Iris pigment epithelial cell (primary cell): Measurements from ENCODE around the gene FAM13A.
"Not testable (repeated sequence)": the region's sequence is repeated elsewhere in the genome, so short reads cannot be mapped to it uniquely, and the experiment has no call there.

Source experiments
- DNase-seq: peaks from one replicate; pipeline ENCODE4 v3.0.0-alpha.2; 2011; ENCODE audit warnings: low read depth

The FAM13A gene

DNA sequence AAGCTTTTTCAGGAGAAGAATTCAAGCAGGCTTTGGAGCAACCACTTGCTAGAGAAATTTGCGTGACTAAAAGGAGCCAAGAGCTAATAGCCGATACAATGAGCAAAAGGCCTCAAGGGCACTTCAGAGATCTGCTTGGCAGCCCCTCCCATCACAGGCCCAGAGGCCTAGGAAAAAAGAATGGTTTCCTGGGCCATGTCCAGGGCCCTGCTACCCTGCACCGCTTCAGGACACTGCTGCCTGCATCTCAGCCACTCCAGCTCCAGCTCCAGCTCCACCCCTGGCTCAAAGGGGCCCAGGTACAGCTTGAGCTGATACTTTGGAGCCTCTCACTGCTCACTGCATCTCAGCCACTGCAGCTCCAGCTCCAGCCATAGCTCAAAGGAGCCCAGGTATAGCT, 98.9 kb downstream of the FAM13A start:
- DNase-seq, result no peak

DNA sequence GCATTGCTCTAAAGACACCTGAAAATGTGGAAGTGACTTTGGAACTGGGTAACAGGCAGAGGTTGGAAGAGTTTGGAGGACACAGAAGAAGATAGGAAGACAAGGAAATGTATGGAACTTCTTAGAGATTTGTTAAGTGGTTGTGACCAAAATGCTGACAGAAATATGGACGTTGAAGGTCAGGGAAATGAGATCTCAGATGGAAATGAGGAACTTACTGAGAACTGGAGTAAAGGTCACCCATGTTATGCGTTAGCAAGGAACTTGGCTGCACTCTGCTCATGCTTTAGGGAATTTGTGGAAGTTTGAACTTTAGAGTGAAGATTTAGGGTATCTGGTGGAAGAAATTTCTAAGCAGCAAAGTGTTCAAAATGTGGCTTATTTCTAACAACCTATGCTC, 99.4 kb downstream of the FAM13A start:
- DNase-seq, result no peak

DNA sequence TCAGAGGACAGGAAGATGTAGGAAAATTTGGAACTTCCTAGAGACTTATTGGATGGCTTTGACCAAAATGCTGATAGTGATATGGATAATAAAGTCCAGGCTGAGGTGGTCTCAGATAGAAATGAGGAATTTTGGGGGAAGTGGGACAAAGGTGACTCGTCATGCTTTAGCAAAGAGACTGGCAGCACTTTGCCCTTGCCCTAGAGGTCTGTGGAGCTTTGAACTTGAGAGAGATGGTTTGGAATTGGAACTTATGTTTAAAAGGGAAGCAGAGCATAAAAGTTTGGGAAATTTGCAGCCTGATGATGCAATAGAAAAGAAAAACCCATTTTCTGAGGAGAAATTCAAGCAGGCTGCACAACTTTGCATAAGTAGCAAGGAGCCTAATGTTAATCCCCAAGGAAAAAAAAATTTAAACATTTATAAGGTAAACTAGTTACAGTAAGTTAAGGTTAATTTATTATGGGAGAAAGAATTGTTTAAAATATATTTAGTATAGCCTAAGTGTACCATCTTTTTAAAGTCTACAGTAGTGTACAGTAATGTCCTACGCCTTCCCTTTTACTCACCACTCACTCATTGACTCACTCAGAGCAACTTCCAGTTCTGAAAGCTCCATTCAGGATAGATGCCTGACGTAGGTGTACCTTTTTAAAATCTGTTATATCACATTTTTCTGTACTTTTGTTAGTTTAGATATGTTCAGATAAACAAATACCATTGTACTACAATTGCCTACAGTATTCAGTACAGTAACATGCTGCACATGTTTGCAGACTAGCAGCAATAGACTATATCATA, 101.2 kb downstream of the FAM13A start:
- DNase-seq, result no peak

DNA sequence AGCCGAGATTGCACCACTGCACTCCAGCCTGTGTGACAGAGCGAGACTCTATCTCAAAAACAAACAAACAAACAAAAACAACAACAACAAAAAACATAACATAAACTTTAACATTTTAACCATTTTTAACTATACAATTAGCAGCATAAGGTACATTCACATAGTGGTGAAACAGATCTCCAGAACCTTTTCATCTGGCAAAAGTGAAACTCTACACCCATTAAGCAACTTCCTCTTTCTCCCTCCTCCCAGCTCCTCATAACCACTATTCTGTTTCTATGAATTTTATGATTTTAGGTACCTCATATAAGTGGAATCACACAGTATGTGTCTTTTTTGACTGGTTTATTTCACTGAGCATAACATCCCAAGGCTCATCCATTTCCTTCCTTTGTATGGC, 103.6 kb downstream of the FAM13A start:
- peak; percentile 70 for DNase-seq

DNA sequence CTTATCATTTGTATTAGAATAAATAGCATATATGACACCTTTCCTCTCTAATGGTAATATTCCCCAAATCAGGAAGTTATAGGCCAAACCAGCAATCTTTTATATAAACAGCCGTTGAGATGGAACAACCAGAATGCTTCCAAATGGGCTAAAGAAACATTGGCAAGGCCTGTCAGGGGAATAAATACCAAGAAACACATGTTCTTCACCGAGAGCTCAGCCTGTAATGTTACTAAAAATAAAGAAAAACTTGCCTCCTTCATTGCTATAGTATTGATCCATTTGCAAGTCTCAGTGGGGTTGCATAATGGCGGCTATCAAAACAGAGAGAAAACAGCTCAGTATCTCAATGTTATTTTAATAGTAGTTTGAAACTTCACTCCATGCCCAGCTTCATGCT, 104.9 kb downstream of the FAM13A start:
- no peak for DNase-seq

DNA sequence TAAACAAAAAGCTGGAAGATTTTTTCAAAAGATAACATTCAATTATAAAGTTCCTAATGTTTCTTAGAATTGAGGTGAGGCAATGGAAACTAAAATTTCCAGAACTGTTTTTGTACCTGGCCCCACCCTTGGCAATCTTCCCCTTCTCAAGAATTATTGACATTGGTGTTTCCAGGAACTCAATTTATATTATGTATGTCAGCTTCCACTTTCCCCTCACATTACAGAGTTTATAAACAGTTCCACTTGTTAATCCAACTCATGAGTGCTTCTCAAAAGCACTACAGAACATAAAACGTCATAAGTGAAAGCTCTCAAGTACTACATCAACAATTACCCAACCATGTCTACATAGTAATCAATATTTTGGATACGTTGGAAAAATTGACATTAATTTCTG, 107.4 kb downstream of the FAM13A start:
- DNase-seq, result no peak

DNA sequence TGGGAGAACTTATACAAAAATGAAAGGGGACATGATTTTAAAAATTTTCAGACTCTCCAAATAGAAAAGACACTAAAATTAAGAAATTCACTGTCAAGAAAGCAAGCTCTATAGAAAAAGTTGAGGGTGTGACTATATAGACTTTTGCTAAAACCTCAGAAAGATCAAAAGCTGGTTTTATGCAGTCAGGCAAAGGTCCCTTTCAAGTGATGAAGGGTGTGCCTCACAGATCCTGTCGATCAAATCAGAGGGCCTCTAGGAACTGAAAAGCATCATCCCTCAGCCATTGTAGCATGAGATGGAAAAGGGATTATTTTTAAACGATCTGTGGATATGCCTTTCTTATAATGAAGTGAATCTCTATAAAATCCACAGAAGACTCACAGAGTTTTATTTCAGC, 116.5 kb downstream of the FAM13A start:
- no peak for DNase-seq

DNA sequence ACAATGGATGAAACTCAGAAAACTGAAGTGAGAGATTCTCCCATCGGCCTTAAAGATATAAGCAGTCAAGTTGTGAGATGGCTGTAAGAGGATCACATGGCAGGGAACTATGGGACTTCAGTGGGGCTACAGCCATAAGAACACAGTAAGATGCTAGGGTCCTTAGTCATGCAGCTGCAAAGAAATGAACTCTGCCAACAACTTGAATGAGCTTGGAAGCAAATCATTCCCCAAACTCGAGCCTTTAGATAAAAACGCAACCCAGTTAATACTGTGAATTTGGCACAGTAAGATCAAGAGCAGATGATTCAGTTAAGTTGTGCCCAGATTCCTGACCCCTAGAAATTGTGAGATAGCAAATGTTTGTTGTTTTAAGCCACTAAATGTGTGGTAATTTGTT, 117.3 kb downstream of the FAM13A start:
- DNase-seq, result peak; percentile 71

DNA sequence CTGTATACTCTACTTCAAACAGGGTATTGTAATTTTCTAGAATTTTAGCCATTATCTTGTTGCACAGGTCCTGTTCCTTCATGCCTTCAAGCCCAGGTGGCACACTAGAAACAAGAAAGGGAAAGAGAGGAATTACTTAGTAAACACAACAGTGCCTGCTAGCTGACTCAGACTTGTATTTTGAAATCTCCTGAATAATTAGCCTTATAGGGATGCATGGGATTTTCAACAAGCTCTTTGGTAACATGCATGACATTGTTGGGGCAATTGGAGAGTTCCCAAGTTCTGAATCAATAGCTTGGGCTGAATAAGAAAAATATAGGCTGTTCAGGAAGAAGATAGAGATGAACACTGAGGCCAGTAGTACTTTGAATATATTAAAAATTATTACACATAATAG, 118.8 kb downstream of the FAM13A start:
- peak; percentile 95 for DNase-seq

DNA sequence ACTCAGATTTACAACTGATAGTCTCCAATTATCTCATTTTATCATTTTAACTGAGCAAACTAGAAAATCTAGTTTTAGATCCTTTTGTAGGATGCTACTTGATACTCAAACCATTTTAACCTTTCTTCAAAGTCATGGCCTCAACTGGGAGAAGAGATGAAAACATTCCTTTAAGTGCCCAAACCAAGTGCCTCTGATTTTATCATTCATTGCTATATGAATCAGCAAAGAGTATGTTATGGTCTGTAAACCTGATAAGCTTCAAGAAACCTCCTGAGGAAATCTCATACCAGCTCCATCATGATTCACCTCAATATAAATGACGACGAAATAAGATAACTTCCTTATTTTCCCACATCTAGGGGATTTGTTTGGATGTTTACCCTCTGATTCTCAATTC, 119.9 kb downstream of the FAM13A start:
- peak; percentile 81 for DNase-seq

DNA sequence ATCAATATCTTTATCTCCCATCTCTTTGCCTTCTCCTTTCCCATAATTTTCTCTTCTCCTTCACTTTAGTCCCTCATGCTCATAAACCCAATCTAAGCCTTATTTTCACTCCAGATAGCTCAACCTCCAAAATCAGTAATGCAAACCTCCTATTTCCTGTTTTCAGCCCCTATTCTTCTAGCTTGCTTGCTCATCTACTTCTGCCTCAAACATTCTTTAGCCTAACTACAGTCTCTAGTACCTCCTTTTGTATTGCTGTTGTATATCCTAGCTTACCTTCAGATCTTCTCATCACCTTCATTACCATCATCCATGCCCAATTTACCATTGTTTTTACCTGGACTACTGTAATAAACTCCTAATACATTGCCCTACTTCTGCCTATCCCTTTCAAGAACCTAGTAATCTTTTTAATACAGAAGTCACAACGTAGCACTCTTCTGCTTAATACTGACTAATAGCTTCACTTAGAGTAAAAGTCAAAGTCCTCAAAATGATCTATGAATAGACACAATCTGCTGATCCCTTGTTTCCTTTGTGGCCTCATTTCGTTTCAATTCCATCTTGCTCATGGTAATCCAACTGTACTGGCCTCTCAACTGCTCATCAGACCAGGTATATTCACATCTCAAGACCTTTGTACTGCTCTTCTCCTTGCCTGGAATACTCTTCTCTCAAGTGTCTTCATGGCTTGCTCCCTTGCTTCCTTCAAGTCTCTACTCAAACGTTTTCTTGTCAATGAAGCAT, 123.4 kb downstream of the FAM13A start:
- no peak for DNase-seq

DNA sequence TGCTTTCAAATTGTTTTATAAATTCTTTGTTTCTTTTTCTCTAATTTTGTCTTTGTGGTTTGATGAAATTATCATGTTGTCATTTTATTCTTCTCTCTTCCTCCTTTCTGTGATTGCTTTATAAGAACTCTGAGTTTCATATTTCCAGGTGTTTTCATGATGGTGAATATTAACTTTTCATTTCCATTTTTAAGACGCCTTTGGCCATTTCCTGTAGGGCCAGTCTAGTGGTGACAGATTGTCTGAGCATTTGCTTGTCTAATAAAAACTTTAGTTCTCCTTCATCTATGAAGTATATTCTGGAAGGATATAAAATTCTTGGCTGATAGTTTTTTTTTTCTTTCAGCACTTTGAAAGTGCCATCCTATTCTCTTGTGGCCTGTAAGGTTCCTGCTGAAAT, 128.1 kb downstream of the FAM13A start:
- no peak for DNase-seq

DNA sequence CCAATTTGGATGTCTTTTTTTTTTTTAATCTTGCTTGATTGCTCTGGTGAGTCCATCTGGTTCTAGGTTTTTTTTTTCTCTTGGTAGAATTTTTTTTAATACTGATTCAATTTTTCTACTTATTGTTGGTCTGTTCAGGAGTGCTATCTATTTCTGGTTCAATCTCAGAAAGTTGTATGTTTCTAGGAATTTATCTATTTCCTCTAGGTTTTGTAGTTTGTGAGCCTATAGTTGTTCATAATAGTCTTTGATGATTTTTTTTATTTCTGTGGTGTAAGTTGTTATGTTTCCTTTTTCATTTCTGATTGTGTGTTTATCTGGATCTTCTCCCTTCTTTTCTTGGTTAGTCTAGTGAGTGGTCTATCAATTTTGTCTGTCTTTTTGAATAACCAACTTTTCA, 129.6 kb downstream of the FAM13A start:
- DNase-seq, result no peak

DNA sequence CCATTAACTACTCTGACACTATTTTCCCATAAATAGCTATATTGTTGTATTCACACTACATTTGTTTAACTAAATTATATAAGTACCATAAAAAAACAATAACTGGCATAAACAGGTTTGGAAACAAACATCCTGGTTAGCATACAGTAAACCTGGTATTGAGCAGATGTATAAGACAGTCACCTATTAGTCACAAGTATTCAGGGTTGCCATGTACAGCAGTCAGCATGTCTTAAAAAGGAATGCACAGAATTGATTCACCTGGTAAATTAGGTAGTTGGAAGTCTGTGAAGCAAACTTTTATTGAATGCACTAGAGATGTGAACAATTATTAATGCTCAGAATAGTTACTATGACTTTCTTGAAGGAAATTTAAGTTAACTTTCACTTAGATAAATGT, 137.9 kb downstream of the FAM13A start:
- DNase-seq, result no peak

DNA sequence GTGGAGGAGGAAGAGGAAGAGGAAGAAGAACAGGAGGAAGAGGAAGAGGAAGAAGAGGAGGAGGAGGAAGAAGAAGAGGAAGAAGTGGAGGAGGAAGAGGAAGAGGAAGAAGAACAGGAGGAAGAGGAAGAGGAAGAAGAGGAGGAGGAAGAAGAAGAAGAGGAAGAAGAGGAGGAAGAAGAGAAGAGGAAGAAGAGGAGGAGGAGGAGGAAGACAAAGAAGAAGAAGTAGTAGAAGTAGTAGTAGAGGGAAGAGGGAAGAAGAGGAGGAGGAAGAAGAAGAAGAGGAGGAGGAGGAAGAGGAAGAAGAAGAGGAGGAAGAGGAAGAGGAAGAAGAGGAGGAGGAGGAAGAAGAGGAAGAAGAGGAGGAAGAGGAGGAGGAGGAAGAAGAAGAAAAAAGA, 143.8 kb downstream of the FAM13A start:
- DNase-seq, result not testable (repeated sequence)

DNA sequence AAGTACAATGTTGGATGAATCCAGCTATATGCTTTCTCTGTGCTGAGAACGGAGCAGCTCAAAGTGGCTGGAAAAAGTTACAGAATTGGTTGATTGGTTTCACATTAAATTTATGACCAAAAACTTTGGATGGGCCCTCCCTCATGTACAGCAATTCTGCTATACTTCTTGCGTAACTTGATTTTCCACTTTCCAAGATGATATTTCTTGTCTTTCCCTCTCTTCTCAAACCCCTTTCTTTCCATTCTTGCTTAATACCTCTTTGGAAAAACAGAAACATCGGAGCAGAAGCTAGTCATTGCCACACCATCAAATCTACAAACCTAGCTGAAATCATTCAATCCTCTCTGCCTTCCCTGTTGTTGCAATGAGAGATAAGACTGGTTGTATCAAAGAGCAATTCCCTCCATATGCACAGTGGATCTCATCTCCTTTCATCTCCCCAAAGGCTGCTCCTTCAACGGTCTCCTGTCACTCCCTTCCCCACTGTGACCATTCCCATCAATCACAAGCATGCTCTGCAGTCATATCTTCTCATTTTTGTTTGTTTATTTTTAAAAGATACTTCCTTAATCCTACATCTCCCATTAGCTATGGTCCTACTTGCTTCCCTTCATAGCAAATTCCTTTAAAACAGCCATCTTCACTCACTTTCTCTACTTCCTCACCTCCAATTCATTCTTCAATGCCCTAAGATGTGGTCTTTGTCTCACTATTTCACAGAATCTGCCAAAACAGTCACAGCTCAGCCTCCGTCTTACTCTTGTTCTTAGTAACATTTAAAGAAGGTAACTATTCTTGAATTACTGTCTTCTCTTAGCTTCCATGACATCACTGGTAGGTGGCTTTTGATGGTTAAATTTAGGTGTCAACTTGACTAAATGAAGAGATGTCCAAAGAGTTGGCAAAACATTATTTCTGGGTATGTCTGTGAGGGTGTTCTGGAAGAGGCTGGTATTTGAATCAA, 145.5 kb downstream of the FAM13A start:
- no peak for DNase-seq

DNA sequence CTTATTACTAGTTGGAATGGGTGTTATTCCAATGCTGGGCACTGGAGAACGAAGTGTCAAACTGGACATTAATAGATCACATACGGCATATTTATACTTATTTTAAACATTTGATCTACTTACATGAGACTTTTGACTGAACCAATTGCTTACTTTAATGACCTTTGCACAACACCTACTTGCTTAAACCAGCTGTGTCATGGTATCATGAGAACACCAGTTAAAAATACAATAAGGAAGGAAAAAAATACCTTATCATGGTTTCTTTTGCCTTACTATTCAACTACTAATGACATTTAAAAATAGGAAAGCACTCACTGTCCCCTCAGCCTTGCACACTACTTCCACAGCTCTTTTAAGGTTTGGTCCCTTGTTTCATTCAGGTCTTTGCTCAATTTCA, 146.9 kb downstream of the FAM13A start:
- DNase-seq, result no peak

DNA sequence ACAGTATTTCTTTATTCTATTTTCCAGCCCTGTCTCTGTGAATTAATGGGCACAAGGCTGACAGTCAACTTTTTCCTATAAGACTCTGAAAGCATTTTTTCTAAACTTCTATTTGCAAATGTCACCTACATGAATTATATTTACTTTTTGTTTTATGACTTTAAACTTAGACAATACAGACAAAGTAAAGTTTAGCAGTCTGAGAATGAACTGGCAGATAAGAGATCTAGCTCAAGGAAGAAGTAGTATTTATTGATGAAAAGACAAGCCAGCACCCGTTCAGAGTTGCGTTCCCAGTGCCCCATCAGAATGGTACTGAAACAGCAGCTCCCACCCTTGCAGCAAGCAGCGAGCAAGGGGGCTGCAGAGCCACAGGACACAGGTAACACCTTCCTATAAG, 148.5 kb downstream of the FAM13A start:
- DNase-seq, result no peak

DNA sequence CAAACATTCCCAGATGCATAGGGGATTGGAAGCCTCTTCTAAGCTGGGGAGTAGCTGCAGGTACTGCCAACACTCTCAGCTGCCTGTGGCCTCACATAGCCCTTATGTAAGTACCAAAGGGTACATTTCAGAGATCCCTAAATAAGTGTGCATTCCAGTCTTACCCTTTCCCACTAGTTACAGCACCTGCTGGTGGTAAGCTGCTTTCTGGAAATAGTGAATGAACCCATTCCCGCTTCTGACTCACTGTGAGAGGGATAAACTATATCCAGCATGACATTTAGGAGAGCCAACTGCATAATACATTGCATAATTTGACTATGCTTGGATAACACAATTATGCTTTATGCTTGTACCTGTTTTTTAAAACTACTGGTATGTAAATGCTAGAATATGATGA, 149.0 kb downstream of the FAM13A start:
- peak; percentile 63 for DNase-seq

DNA sequence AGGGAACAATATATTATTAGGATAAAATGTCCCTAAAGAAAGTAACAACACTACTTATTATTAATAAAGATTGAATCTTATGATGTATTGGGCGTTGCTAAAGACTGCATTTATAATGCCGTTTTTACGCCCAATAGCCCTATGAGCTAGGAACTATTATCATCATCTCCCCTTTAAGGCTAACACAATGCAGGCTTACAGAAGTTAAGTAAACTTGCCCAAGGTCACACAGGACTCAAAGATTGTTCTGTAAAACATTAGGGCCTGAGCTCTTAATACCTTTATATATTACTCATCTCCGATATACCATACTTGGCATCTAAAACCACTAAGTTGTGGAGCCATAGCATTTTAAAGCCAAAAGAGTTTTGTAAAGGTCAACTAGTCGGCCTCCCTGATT, 149.5 kb downstream of the FAM13A start:
- peak; percentile 31 for DNase-seq

DNA sequence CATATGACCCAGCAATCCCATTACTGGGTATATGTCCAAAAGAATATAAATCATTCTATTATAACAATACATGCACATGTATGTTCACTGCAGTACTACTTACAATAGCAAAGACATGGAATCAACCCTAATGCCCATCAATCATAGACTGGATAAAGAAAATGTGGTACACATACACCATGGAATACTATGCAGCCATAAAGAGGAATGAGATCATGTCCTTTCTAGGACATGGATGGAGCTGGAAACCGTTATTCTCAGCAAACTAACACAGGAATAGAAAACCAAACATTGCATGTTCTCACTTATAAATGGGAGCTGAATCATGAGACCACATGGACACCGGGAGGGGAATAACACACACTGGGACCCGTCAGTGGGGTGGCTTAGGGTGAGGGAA, 152.7 kb downstream of the FAM13A start:
- DNase-seq, result not testable (repeated sequence)

DNA sequence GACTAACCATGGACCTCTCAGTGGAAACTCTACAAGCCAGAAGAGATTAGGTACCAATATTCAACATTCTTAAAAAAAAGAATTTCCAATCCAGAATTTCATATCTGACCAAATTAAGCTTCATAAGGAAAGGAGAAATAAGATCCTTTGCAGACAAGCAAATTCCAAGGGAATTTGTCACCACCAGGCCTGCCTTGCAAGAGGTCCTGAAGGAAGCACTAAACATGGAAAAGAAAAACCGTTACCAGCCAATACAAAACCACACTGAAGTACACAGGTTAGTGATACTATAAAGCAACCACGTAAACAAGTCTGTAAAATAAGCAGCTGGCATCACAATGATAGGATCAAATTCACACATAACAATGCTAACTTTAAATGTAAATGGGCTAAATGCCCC, 156.6 kb downstream of the FAM13A start:
- DNase-seq, result peak; percentile 75

DNA sequence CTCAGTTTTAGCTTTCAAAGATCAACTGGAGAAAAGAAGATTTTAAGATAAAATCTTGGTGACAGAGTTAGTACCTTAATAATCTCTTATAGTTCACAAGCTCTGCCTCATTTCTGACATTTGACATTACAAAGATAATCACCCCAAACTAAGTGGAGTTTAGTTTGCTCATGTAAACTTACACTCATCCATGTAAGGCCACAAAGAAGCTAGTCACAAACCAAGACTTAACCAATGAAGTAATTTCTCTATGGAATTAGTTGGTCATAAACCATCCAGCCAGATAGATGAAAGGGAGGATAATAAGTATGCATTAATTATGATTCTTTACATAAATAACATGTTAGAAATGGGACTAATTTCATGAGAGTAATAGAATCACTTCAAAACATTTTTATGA, 159.2 kb downstream of the FAM13A start:
- DNase-seq, result no peak
